Vagina (tissue), 2 donors: ENCODE measurements around the gene OGDHL. TPM values are rescaled to one million over a fixed set of nuclear protein-coding genes. Genes with fewer than 3 reads are reported as not detected.

ENCODE experiments used
- DNase-seq, 2 donors: peaks; one replicate each; pipeline ENCODE4 v3.0.0-alpha.2; 2017; ENCODE audit errors: extremely low spot score in 2 of 2
- H3K27ac ChIP-seq: fragments of 200-600 bp; sonication (generic); one replicate; pipeline ENCODE4 v1.5.1; 2019
- H3K27me3 ChIP-seq: fragments of 200-600 bp; sonication (generic); one replicate; pipeline ENCODE4 v1.5.1; 2019
- H3K36me3 ChIP-seq, 2 donors: fragments of 200-600 bp; sonication (generic); one replicate each; pipeline ENCODE4 v1.5.1; 2017 to 2019
- H3K4me1 ChIP-seq: fragments of 200-600 bp; sonication (generic); one replicate; pipeline ENCODE4 v1.5.1; 2019
- H3K4me3 ChIP-seq, 2 donors: fragments of 200-600 bp; sonication (generic); 1 replicate in 1 of 2; 2 replicates in 1 of 2; pipeline ENCODE4 v1.5.1; 2016 to 2019
- H3K9me3 ChIP-seq: fragments of 200-600 bp; sonication (generic); one replicate; pipeline ENCODE4 v1.5.1; 2019
- CTCF ChIP-seq, 3 experiments: fragments of 450-650 bp in 2 of 3; fragments of 200-600 bp in 1 of 3; sonication (generic) in 1 of 3; IDR thresholded peaks; one replicate each; pipeline ENCODE4 v1.5.1; 2017 to 2019; ENCODE audit warnings: antibody characterized with exemption in 3 of 3, mild to moderate bottlenecking in 2 of 3, moderate library complexity in 2 of 3
- POLR2A ChIP-seq, 2 donors: fragments of 450-650 bp; IDR thresholded peaks; one replicate each; pipeline ENCODE4 v1.6.1; 2017; ENCODE audit warnings: antibody characterized with exemption in 2 of 2, mild to moderate bottlenecking in 2 of 2, moderate library complexity in 2 of 2
- POLR2AphosphoS5 ChIP-seq, 2 donors: sonication (generic); formaldehyde crosslinking; IDR thresholded peaks; one replicate each; pipeline ENCODE4 v1.9.0; 2017; ENCODE audit warnings: antibody characterized with exemption in 2 of 2, mild to moderate bottlenecking in 2 of 2, low read depth in 1 of 2; ENCODE audit not compliant: insufficient read depth in 1 of 2
- intact Hi-C: fragments of 100-400 bp; cut with DNase I; formaldehyde crosslinking; loops from one replicate; pipeline ENCODE4 v1.15.1; 2023
- total RNA-seq: library from RNA; depleted of rRNA; stranded (reverse); fragments of >200 nt; gene quantifications from one replicate; pipeline ENCODE4 v1.2.3, GENCODE V29; 2016

OGDHL gene
- total RNA-seq, 1 donor from 2014 or later: 3.4 TPM

- intact Hi-C loops: no loop called here
- DNase-seq: no peak
Measured at GRCh38 chr10:49748006-49748405, 14.1 kb downstream of the OGDHL start.

GRCh38 chr10:49747303-49747646, 14.8 kb downstream of the OGDHL start:
- H3K4me1 ChIP-seq: no peaks in the 10 kb centered on the region
- H3K27ac ChIP-seq: no peak overlapping the region
- TF ChIP-seq POLR2A (IDR thresholded peaks at IDR 0.05) (no peak), CTCF (IDR thresholded peaks at IDR 0.05) (no peak), POLR2AphosphoS5 (IDR thresholded peaks at IDR 0.05; ENCODE audit: insufficient read depth in 1 of 2, low read depth in 1 of 2) (no peak)
- intact Hi-C loops: no loop called here
- H3K4me3 ChIP-seq: no peak overlapping the region
- H3K9me3 ChIP-seq: no peaks in the 10 kb centered on the region
- no peaks in the 10 kb centered on the region for H3K36me3 ChIP-seq
- no peak for DNase-seq
- H3K27me3 ChIP-seq: no peaks in the 10 kb centered on the region

More at GRCh38 chr10:49748006-49748405, 14.1 kb downstream of the OGDHL start:
- TF ChIP-seq POLR2AphosphoS5 (IDR thresholded peaks at IDR 0.05; ENCODE audit: insufficient read depth in 1 of 2, low read depth in 1 of 2) (no peak), CTCF (IDR thresholded peaks at IDR 0.05) (no peak), POLR2A (IDR thresholded peaks at IDR 0.05) (no peak)
- no peak overlapping the region for H3K27ac ChIP-seq
- H3K4me1 ChIP-seq: no peaks in the 10 kb centered on the region
- H3K36me3 ChIP-seq: no peaks in the 10 kb centered on the region
- H3K9me3 ChIP-seq: no peaks in the 10 kb centered on the region
- H3K4me3 ChIP-seq: no peak overlapping the region
- no peaks in the 10 kb centered on the region for H3K27me3 ChIP-seq

GRCh38 chr10:49746626-49747302, 15.4 kb downstream of the OGDHL start:
- Histone ChIP-seq H3K27ac (no peak overlapping the region), H3K27me3 (no peaks in the 10 kb centered on the region), H3K36me3 (no peaks in the 10 kb centered on the region), H3K4me1 (no peaks in the 10 kb centered on the region), H3K9me3 (no peaks in the 10 kb centered on the region), H3K4me3 (no peak overlapping the region)
- TF ChIP-seq POLR2AphosphoS5 (IDR thresholded peaks at IDR 0.05; ENCODE audit: insufficient read depth in 1 of 2, low read depth in 1 of 2) (no peak), CTCF (IDR thresholded peaks at IDR 0.05) (no peak), POLR2A (IDR thresholded peaks at IDR 0.05) (no peak)
- intact Hi-C loops: no loop called here
- DNase-seq: peak in 1 of 2 donors; percentile 77

- H3K36me3 ChIP-seq: no peaks in the 10 kb centered on the region
- H3K4me1 ChIP-seq: no peaks in the 10 kb centered on the region
- no peaks in the 10 kb centered on the region for H3K9me3 ChIP-seq
- no peaks in the 10 kb centered on the region for H3K27me3 ChIP-seq
- TF ChIP-seq POLR2AphosphoS5 (IDR thresholded peaks at IDR 0.05; ENCODE audit: insufficient read depth in 1 of 2, low read depth in 1 of 2) (no peak), POLR2A (IDR thresholded peaks at IDR 0.05) (no peak), CTCF (IDR thresholded peaks at IDR 0.05) (no peak)
- H3K4me3 ChIP-seq: no peak overlapping the region
- H3K27ac ChIP-seq: no peak overlapping the region
- DNase-seq: no peak
- intact Hi-C loops: no loop called here
Measured at GRCh38 chr10:49745756-49746155, 16.4 kb downstream of the OGDHL start.

GRCh38 chr10:49744924-49745605, 17.1 kb downstream of the OGDHL start:
- DNase-seq: no peak

More at GRCh38 chr10:49744924-49745605, 17.1 kb downstream of the OGDHL start:
- no peak for TF ChIP-seq CTCF (IDR thresholded peaks at IDR 0.05)
- no peak for TF ChIP-seq POLR2AphosphoS5 (IDR thresholded peaks at IDR 0.05; ENCODE audit: insufficient read depth in 1 of 2, low read depth in 1 of 2)
- TF ChIP-seq POLR2A (IDR thresholded peaks at IDR 0.05): no peak
- H3K27me3 ChIP-seq: no peaks in the 10 kb centered on the region
- H3K27ac ChIP-seq: no peak overlapping the region
- no peaks in the 10 kb centered on the region for H3K4me1 ChIP-seq
- no peak overlapping the region for H3K4me3 ChIP-seq
- H3K36me3 ChIP-seq: no peaks in the 10 kb centered on the region
- intact Hi-C loops: no loop called here
- H3K9me3 ChIP-seq: no peaks in the 10 kb centered on the region
